HEK293 (cell line): ENCODE measurements around the gene NECTIN2.

Experiments
- BCL11A ChIP-seq: fragments of 450-650 bp; formaldehyde crosslinking; IDR thresholded peaks from 2 replicates; pipeline ENCODE4 v1.5.1; 2016; ENCODE audit warnings: low read depth, missing biosample characterization, missing genetic modification characterization
- BCL11B ChIP-seq: fragments of 450-650 bp; formaldehyde crosslinking; IDR thresholded peaks from 2 replicates; pipeline ENCODE4 v1.5.1; 2016; ENCODE audit warnings: low read depth, missing biosample characterization, missing genetic modification characterization
- ELK4 ChIP-seq: IDR thresholded peaks from 2 replicates; pipeline ENCODE4 v1.6.1; 2011; ENCODE audit warnings: mild to moderate bottlenecking, low read depth, low read length, borderline replicate concordance
- GLIS2 ChIP-seq: fragments of 450-650 bp; formaldehyde crosslinking; IDR thresholded peaks from 2 replicates; pipeline ENCODE4 v1.5.1; 2016; ENCODE audit warnings: missing biosample characterization, missing genetic modification characterization
- HOXA7 ChIP-seq: sonication (generic); formaldehyde crosslinking; IDR thresholded peaks from 2 replicates; pipeline ENCODE4 v1.8.1; 2022; ENCODE audit warnings: missing genetic modification reagents, borderline replicate concordance
- HOXD13 ChIP-seq: sonication (generic); formaldehyde crosslinking; IDR thresholded peaks from 2 replicates; pipeline ENCODE4 v1.8.0; 2022; ENCODE audit warnings: missing genetic modification reagents, borderline replicate concordance
- IKZF3 ChIP-seq: fragments of 450-650 bp; IDR thresholded peaks from 2 replicates; pipeline ENCODE4 v1.5.0; 2018; ENCODE audit warnings: missing biosample characterization, mild to moderate bottlenecking, missing genetic modification characterization, moderate library complexity
- KLF10 ChIP-seq: fragments of 450-650 bp; IDR thresholded peaks from 2 replicates; pipeline ENCODE4 v1.5.1; 2018; ENCODE audit warnings: missing biosample characterization, mild to moderate bottlenecking, missing genetic modification characterization
- MEIS1 ChIP-seq: sonication (generic); formaldehyde crosslinking; IDR thresholded peaks from 2 replicates; pipeline ENCODE4 v1.8.1; 2022; ENCODE audit warnings: missing genetic modification reagents, mild to moderate bottlenecking, borderline replicate concordance
- ZBTB10 ChIP-seq: fragments of 450-650 bp; formaldehyde crosslinking; IDR thresholded peaks from 2 replicates; pipeline ENCODE4 v1.5.1; 2016; ENCODE audit warnings: missing biosample characterization, missing genetic modification characterization
- ZBTB48 ChIP-seq: fragments of 450-650 bp; formaldehyde crosslinking; IDR thresholded peaks from 2 replicates; pipeline ENCODE4 v1.5.1; 2016; ENCODE audit warnings: missing biosample characterization, missing genetic modification characterization
- ZBTB6 ChIP-seq: fragments of 450-650 bp; formaldehyde crosslinking; IDR thresholded peaks from 2 replicates; pipeline ENCODE4 v1.5.1; 2017; ENCODE audit warnings: missing biosample characterization, missing genetic modification characterization
- ZFHX2 ChIP-seq: fragments of 450-650 bp; formaldehyde crosslinking; conservative IDR thresholded peaks from 2 replicates; pipeline ENCODE4 v1.5.1; 2016; ENCODE audit warnings: missing biosample characterization, missing genetic modification characterization
- ZIC2 ChIP-seq: fragments of 450-650 bp; formaldehyde crosslinking; IDR thresholded peaks from 2 replicates; pipeline ENCODE4 v1.5.1; 2016; ENCODE audit warnings: missing biosample characterization, missing genetic modification characterization
- ZNF140 ChIP-seq: fragments of 450-650 bp; formaldehyde crosslinking; IDR thresholded peaks from 2 replicates; pipeline ENCODE4 v1.5.1; 2016; ENCODE audit warnings: missing biosample characterization, missing genetic modification characterization
- ZNF174 ChIP-seq: fragments of 450-650 bp; formaldehyde crosslinking; IDR thresholded peaks from 2 replicates; pipeline ENCODE4 v1.5.0; 2017; ENCODE audit warnings: missing biosample characterization, mild to moderate bottlenecking, missing genetic modification characterization
- ZNF19 ChIP-seq: fragments of 450-650 bp; formaldehyde crosslinking; IDR thresholded peaks from 2 replicates; pipeline ENCODE4; 2016; ENCODE audit warnings: missing biosample characterization, missing genetic modification characterization, low read depth
- ZNF239 ChIP-seq: fragments of 450-650 bp; formaldehyde crosslinking; IDR thresholded peaks from 2 replicates; pipeline ENCODE4 v1.5.1; 2016; ENCODE audit warnings: missing biosample characterization, missing genetic modification characterization
- ZNF37A ChIP-seq: fragments of 450-650 bp; IDR thresholded peaks from 2 replicates; pipeline ENCODE4 v1.5.1; 2018; ENCODE audit warnings: missing biosample characterization, missing genetic modification characterization
- ZNF394 ChIP-seq: fragments of 450-650 bp; formaldehyde crosslinking; IDR thresholded peaks from 2 replicates; pipeline ENCODE4 v1.5.1; 2016; ENCODE audit warnings: missing biosample characterization, missing genetic modification characterization, mild to moderate bottlenecking, moderate library complexity, borderline replicate concordance
- ZNF530 ChIP-seq: fragments of 450-650 bp; formaldehyde crosslinking; IDR thresholded peaks from 2 replicates; pipeline ENCODE4 v1.5.1; 2016; ENCODE audit warnings: low read depth, missing biosample characterization, missing genetic modification characterization
- ZNF549 ChIP-seq: fragments of 450-650 bp; IDR thresholded peaks from 2 replicates; pipeline ENCODE4 v1.5.1; 2018; ENCODE audit warnings: missing biosample characterization, missing genetic modification characterization, mild to moderate bottlenecking, inconsistent platforms, moderate library complexity
- ZNF580 ChIP-seq: fragments of 450-650 bp; formaldehyde crosslinking; IDR thresholded peaks from 2 replicates; pipeline ENCODE4 v1.5.1; 2016; ENCODE audit warnings: missing biosample characterization, missing genetic modification characterization
- ZNF645 ChIP-seq: fragments of 450-650 bp; formaldehyde crosslinking; IDR thresholded peaks from 2 replicates; pipeline ENCODE4; 2016; ENCODE audit warnings: missing biosample characterization, missing genetic modification characterization
- ZNF692 ChIP-seq: fragments of 450-650 bp; formaldehyde crosslinking; IDR thresholded peaks from 2 replicates; pipeline ENCODE4 v1.5.1; 2016; ENCODE audit warnings: missing biosample characterization, missing genetic modification characterization
- ZNF701 ChIP-seq: fragments of 450-650 bp; formaldehyde crosslinking; IDR thresholded peaks from 2 replicates; pipeline ENCODE4 v1.5.1; 2016; ENCODE audit warnings: missing biosample characterization, missing genetic modification characterization
- ZNF76 ChIP-seq: fragments of 450-650 bp; formaldehyde crosslinking; IDR thresholded peaks from 2 replicates; pipeline ENCODE4; 2016; ENCODE audit warnings: low read depth, missing biosample characterization, missing genetic modification characterization, borderline replicate concordance
- ZNF777 ChIP-seq: fragments of 450-650 bp; formaldehyde crosslinking; IDR thresholded peaks from 2 replicates; pipeline ENCODE4 v1.5.1; 2017; ENCODE audit warnings: missing biosample characterization, missing genetic modification characterization, borderline replicate concordance
- ZNF830 ChIP-seq: fragments of 450-650 bp; IDR thresholded peaks from 2 replicates; pipeline ENCODE4 v1.5.0; 2018; ENCODE audit warnings: missing biosample characterization, missing genetic modification characterization, low read depth, mild to moderate bottlenecking, moderate library complexity
- ZSCAN18 ChIP-seq: fragments of 450-650 bp; formaldehyde crosslinking; IDR thresholded peaks from 2 replicates; pipeline ENCODE4 v1.5.1; 2016; ENCODE audit warnings: missing biosample characterization, missing genetic modification characterization

NECTIN2 gene

GRCh38 chr19:44808463-44809371, 37.4 kb upstream of the NECTIN2 start, which contains the start of gene BCAM (continued):
- TF ChIP-seq ZNF645 (tag by site-specific recombination), result no peak
- TF ChIP-seq GLIS2 (tag by site-specific recombination), result peak; percentile 79
- peak; percentile 19; the same call in 1 of the 2 replicates for TF ChIP-seq ZFHX2 (tag by site-specific recombination)
- no peak for TF ChIP-seq MEIS1
- no peak for TF ChIP-seq ZNF239 (tag by site-specific recombination)
- TF ChIP-seq ZNF174 (tag by site-specific recombination), result no peak
- no peak for TF ChIP-seq IKZF3 (tag by site-specific recombination)
- peak; percentile 28; the same call in 1 of the 2 replicates for TF ChIP-seq ZBTB10 (tag by site-specific recombination)
- TF ChIP-seq ZIC2 (tag by site-specific recombination), result 0 out of 2 replicates have a peak, but pooled peaks have one; percentile 37
- no peak for TF ChIP-seq HOXD13
- peak; percentile 62; the same call in 1 of the 2 replicates for TF ChIP-seq BCL11A (tag by site-specific recombination)
- no peak for TF ChIP-seq ZNF76 (tag by site-specific recombination)
- no peak for TF ChIP-seq ZNF19
- TF ChIP-seq HOXA7 (CRISPR knock-in tag), result no peak
- TF ChIP-seq ZSCAN18, result no peak
- no peak for TF ChIP-seq ZBTB48
- TF ChIP-seq ZNF530 (tag by site-specific recombination), result no peak
- no peak for TF ChIP-seq ZNF692 (tag by site-specific recombination)
- TF ChIP-seq ZNF140 (tag by site-specific recombination), result no peak
- TF ChIP-seq ZBTB6 (tag by site-specific recombination), result peak; percentile 78
- no peak for TF ChIP-seq ZNF830 (tag by site-specific recombination)
- no peak for TF ChIP-seq ZNF580 (tag by site-specific recombination)
- TF ChIP-seq ZNF549 (tag by site-specific recombination), result no peak
- TF ChIP-seq KLF10 (tag by site-specific recombination), result no peak
- TF ChIP-seq ELK4, result no peak
- TF ChIP-seq ZNF37A (tag by site-specific recombination), result no peak
- no peak for TF ChIP-seq ZNF701
- TF ChIP-seq BCL11B, result peak; percentile 18; the same call in 1 of the 2 replicates
- TF ChIP-seq ZNF394 (tag by site-specific recombination), result no peak
- TF ChIP-seq ZNF777 (tag by site-specific recombination), result peak; percentile 23; the same call in 1 of the 2 replicates
